HepG2 (cell line): ENCODE measurements around the gene PLEKHA6. TPM values are rescaled to one million over a fixed set of nuclear protein-coding genes. Genes with fewer than 3 reads are reported as not detected.

Experiments used
- CBX1 ChIP-seq: IDR thresholded peaks from one replicate; pipeline ENCODE4 v1.6.1; 2016; ENCODE audit warnings: antibody characterized with exemption, low read depth
- CCDC6 ChIP-seq: sonication (generic); formaldehyde crosslinking; IDR thresholded peaks from 2 replicates; pipeline ENCODE4 v1.8.1; 2022; ENCODE audit warnings: mild to moderate bottlenecking, missing genetic modification reagents, moderate library complexity
- FOSL2 ChIP-seq: sonication (generic); formaldehyde crosslinking; IDR thresholded peaks from 2 replicates; pipeline ENCODE4 v1.4.0; 2020; ENCODE audit warnings: missing genetic modification reagents
- IRF2 ChIP-seq: IDR thresholded peaks from 2 replicates; pipeline ENCODE4 v1.6.1; 2018; ENCODE audit warnings: missing genetic modification reagents, missing compliant biosample characterization
- KLF15 ChIP-seq: sonication (generic); formaldehyde crosslinking; IDR thresholded peaks from 2 replicates; pipeline ENCODE4 v1.8.1; 2023; ENCODE audit warnings: borderline replicate concordance, mild to moderate bottlenecking, inconsistent platforms, missing genetic modification reagents, mixed read lengths
- MIER2 ChIP-seq: IDR thresholded peaks from 2 replicates; pipeline ENCODE4 v1.6.1; 2016; ENCODE audit warnings: missing biosample characterization, missing genetic modification reagents
- NR0B2 ChIP-seq: sonication (generic); formaldehyde crosslinking; IDR thresholded peaks from 2 replicates; pipeline ENCODE4 v1.4.0; 2020; ENCODE audit warnings: mild to moderate bottlenecking, missing genetic modification reagents
- SAFB2 ChIP-seq: sonication (generic); formaldehyde crosslinking; IDR thresholded peaks from 2 replicates; pipeline ENCODE4 v1.5.1; 2020; ENCODE audit warnings: missing genetic modification reagents, low read depth, mild to moderate bottlenecking, borderline replicate concordance
- SMARCC2 ChIP-seq: fragments of 450-650 bp; IDR thresholded peaks from 2 replicates; pipeline ENCODE4 v1.6.1; 2017; ENCODE audit warnings: antibody characterized with exemption, mild to moderate bottlenecking
- ZBTB10 ChIP-seq: sonication (generic); formaldehyde crosslinking; IDR thresholded peaks from 2 replicates; pipeline ENCODE4 v1.4.0; 2020; ENCODE audit warnings: missing genetic modification reagents, borderline replicate concordance
- ZFP90 ChIP-seq: sonication (generic); formaldehyde crosslinking; IDR thresholded peaks from 2 replicates; pipeline ENCODE4 v1.8.0; 2022; ENCODE audit warnings: missing genetic modification reagents, mild to moderate bottlenecking, inconsistent platforms, borderline replicate concordance
- ZNF276 ChIP-seq: sonication (generic); formaldehyde crosslinking; IDR thresholded peaks from 2 replicates; pipeline ENCODE4 v1.4.0; 2020; ENCODE audit warnings: mild to moderate bottlenecking, low read depth, missing genetic modification reagents
- ZNF354B ChIP-seq: sonication (generic); formaldehyde crosslinking; IDR thresholded peaks from 2 replicates; pipeline ENCODE4 v1.8.0; 2022; ENCODE audit warnings: mild to moderate bottlenecking, missing genetic modification reagents
- ZNF446 ChIP-seq: sonication (generic); formaldehyde crosslinking; IDR thresholded peaks from 2 replicates; pipeline ENCODE4 v1.5.0; 2020; ENCODE audit warnings: mild to moderate bottlenecking, missing genetic modification reagents
- ZNF451 ChIP-seq: sonication (generic); formaldehyde crosslinking; IDR thresholded peaks from 2 replicates; pipeline ENCODE4 v1.5.0; 2020; ENCODE audit warnings: mild to moderate bottlenecking, missing genetic modification reagents
- ZNF720 ChIP-seq: sonication (generic); formaldehyde crosslinking; IDR thresholded peaks from 2 replicates; pipeline ENCODE4 v1.4.0; 2020; ENCODE audit warnings: missing genetic modification reagents
- ZNF740 ChIP-seq: sonication (generic); formaldehyde crosslinking; IDR thresholded peaks from 2 replicates; pipeline ENCODE4 v1.4.0; 2020; ENCODE audit warnings: missing genetic modification reagents
- ZNF781 ChIP-seq: sonication (generic); formaldehyde crosslinking; IDR thresholded peaks from 2 replicates; pipeline ENCODE4 v1.5.1; 2020; ENCODE audit warnings: borderline replicate concordance, mild to moderate bottlenecking, missing genetic modification reagents; ENCODE audit errors: not compliant biosample characterization
- ZNF879 ChIP-seq: sonication (generic); formaldehyde crosslinking; IDR thresholded peaks from 2 replicates; pipeline ENCODE4 v1.8.1; 2023; ENCODE audit warnings: missing genetic modification reagents
- polyA plus RNA-seq, 8 experiments: library from polyadenylated mRNA; depleted of rRNA in 3 of 8; stranded (reverse) in 7 of 8; unstranded in 1 of 8; fragments of >200 nt; fragmentation: Illumina TruSeq in 4 of 8; extraction: Trizol in 4 of 8; gene quantifications; 2 replicates each; pipeline versions ENCODE4 v1.2.1 to v1.2.3, GENCODE V29; 2011 to 2016; ENCODE audit warnings: low read depth in 4 of 8, missing spikeins in 1 of 8, mixed read lengths in 1 of 8; ENCODE audit not compliant: insufficient read depth in 1 of 8
- total RNA-seq, 5 experiments: library from RNA; depleted of rRNA; stranded (reverse); fragments of >200 nt; fragmentation: Illumina TruSeq; extraction: Trizol; gene quantifications; 2 replicates each; pipeline ENCODE4 v1.2.3, GENCODE V29; 2016; ENCODE audit warnings: low read depth in 1 of 5
- TF ChIP-seq, protein P1 (sequence below): sonication (generic); formaldehyde crosslinking; IDR thresholded peaks from 2 replicates; pipeline ENCODE4 v1.4.0; 2020; ENCODE audit warnings: missing genetic modification reagents
- TF ChIP-seq, protein P2 (sequence below): IDR thresholded peaks from 2 replicates; pipeline ENCODE4 v1.6.1; 2016; ENCODE audit warnings: low read depth

The PLEKHA6 gene
- total and polyA plus RNA-seq, 2 of the 13 experiments (the other 11 are each of a cell fraction or from before 2014, with no cell fraction given) = 5.3 to 11.4 TPM

DNA sequence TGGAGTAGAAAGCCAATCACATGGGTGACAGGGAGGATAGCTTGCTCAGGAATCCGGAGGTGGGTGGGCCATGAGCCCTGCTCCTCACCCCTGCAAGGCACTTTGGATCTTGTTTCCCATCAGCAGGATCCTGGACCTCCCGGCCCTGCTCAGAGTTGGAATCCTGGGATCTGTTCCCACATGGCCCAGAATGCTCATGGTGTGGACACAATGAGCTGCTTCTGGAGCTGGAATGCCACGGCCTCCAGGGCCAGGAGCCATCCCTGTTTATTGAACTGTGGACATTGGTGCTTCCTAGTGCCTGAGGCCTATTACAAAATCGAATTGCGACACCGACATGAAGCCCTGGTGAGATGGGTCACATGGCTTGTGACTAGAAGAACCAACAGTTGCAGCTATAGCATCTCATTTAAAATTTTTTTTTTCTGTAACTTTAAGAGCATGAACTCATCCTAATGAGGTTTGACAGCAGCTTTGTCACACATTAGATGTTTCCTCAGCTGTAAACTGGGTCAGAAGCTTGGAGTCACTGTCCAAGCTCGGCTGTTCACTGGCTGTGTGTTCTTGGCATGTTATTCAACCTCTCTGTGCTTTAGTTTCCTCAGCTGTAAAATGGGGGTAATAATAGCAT, 105.6 kb downstream of the PLEKHA6 start (continued):
- TF ChIP-seq FOSL2 (CRISPR knock-in tag) = peak; percentile 54; the same call in 1 of the 2 replicates
- TF ChIP-seq, protein P1, sequence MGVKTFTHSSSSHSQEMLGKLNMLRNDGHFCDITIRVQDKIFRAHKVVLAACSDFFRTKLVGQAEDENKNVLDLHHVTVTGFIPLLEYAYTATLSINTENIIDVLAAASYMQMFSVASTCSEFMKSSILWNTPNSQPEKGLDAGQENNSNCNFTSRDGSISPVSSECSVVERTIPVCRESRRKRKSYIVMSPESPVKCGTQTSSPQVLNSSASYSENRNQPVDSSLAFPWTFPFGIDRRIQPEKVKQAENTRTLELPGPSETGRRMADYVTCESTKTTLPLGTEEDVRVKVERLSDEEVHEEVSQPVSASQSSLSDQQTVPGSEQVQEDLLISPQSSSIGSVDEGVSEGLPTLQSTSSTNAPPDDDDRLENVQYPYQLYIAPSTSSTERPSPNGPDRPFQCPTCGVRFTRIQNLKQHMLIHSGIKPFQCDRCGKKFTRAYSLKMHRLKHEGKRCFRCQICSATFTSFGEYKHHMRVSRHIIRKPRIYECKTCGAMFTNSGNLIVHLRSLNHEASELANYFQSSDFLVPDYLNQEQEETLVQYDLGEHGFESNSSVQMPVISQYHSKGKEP (CRISPR knock-in tag) = peak; percentile 56; the same call in 1 of the 2 replicates
- TF ChIP-seq, protein P2, sequence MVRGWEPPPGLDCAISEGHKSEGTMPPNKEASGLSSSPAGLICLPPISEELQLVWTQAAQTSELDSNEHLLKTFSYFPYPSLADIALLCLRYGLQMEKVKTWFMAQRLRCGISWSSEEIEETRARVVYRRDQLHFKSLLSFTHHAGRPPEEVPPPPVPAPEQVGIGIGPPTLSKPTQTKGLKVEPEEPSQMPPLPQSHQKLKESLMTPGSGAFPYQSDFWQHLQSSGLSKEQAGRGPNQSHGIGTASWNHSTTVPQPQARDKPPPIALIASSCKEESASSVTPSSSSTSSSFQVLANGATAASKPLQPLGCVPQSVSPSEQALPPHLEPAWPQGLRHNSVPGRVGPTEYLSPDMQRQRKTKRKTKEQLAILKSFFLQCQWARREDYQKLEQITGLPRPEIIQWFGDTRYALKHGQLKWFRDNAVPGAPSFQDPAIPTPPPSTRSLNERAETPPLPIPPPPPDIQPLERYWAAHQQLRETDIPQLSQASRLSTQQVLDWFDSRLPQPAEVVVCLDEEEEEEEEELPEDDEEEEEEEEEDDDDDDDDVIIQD = peak; percentile 85
- no peak for TF ChIP-seq ZNF879
- peak; percentile 41; the same call in 1 of the 2 replicates for TF ChIP-seq SAFB2 (CRISPR knock-in tag)
- TF ChIP-seq ZNF740 (CRISPR knock-in tag) = no peak
- peak; percentile 52; the same call in 1 of the 2 replicates for TF ChIP-seq ZFP90 (CRISPR knock-in tag)
- TF ChIP-seq ZNF720 = no peak
- no peak for TF ChIP-seq ZNF781 (CRISPR knock-in tag)
- peak; percentile 54 for TF ChIP-seq CBX1
- TF ChIP-seq IRF2 = peak; percentile 73; the same call in 1 of the 2 replicates
- TF ChIP-seq CCDC6 (CRISPR knock-in tag) = peak; percentile 88; the same call in 1 of the 2 replicates
- no peak for TF ChIP-seq NR0B2 (CRISPR knock-in tag)
- no peak for TF ChIP-seq SMARCC2
- peak; percentile 86; the same call in 1 of the 2 replicates for TF ChIP-seq ZNF446 (CRISPR knock-in tag)
- TF ChIP-seq MIER2 (CRISPR knock-in tag) = 0 out of 2 replicates have a peak, but pooled peaks have one; percentile 74
- no peak for TF ChIP-seq ZNF354B (CRISPR knock-in tag)
- no peak for TF ChIP-seq ZBTB10 (CRISPR knock-in tag)
- peak; percentile 73; the same call in 1 of the 2 replicates for TF ChIP-seq ZNF276
- TF ChIP-seq KLF15 (CRISPR knock-in tag) = no peak
- peak; percentile 85; the same call in 1 of the 2 replicates for TF ChIP-seq ZNF451
